22Rv1 (cell line): ENCODE measurements around the gene IRF4.

Experiments used
- H3K27ac ChIP-seq: fragments of 450-650 bp; 2 replicates; pipeline ENCODE4 v1.5.1; 2017
- CTCF ChIP-seq: fragments of 450-650 bp; IDR thresholded peaks from 2 replicates; pipeline ENCODE4 v1.5.1; 2017; ENCODE audit warnings: mild to moderate bottlenecking
- ZFX ChIP-seq: fragments of 450-650 bp; IDR thresholded peaks from 2 replicates; pipeline ENCODE4 v1.6.1; 2017; ENCODE audit warnings: antibody characterized with exemption, borderline replicate concordance

The IRF4 gene

GRCh38 chr6:381742-382461 lies 9.7 kb upstream of the IRF4 start:
- no peak overlapping the region for H3K27ac ChIP-seq
- TF ChIP-seq CTCF, result no peak
- TF ChIP-seq ZFX, result no peak

- TF ChIP-seq CTCF (no peak), ZFX (no peak)
- H3K27ac ChIP-seq, result no peak overlapping the region
Observed at GRCh38 chr6:382883-383810, 8.4 kb upstream of the IRF4 start.

- no peak overlapping the region for H3K27ac ChIP-seq
- TF ChIP-seq CTCF (no peak), ZFX (no peak)
Observed at GRCh38 chr6:383856-384255, 7.7 kb upstream of the IRF4 start.

GRCh38 chr6:384898-385297 lies 6.7 kb upstream of the IRF4 start:
- H3K27ac ChIP-seq, result no peak overlapping the region
- no peak for TF ChIP-seq CTCF
- TF ChIP-seq ZFX, result no peak

- TF ChIP-seq CTCF (no peak), ZFX (no peak)
Observed at GRCh38 chr6:385614-386013, 5.9 kb upstream of the IRF4 start.

GRCh38 chr6:386688-387266 lies 4.8 kb upstream of the IRF4 start:
- TF ChIP-seq ZFX (no peak), CTCF (no peak)
- no peak overlapping the region for H3K27ac ChIP-seq

More at GRCh38 chr6:385614-386013, 5.9 kb upstream of the IRF4 start:
- H3K27ac ChIP-seq, result no peak overlapping the region

GRCh38 chr6:387293-387741 lies 4.2 kb upstream of the IRF4 start:
- no peak overlapping the region for H3K27ac ChIP-seq
- TF ChIP-seq CTCF (no peak), ZFX (no peak)
